ENCODE results near the gene KCNN3. TPM values are rescaled to one million over a fixed set of nuclear protein-coding genes. Genes with fewer than 3 reads are reported as not detected.

KCNN3 gene
- polyA plus RNA-seq, 1 donor from 2014 or later, result 2.2 TPM

DNA sequence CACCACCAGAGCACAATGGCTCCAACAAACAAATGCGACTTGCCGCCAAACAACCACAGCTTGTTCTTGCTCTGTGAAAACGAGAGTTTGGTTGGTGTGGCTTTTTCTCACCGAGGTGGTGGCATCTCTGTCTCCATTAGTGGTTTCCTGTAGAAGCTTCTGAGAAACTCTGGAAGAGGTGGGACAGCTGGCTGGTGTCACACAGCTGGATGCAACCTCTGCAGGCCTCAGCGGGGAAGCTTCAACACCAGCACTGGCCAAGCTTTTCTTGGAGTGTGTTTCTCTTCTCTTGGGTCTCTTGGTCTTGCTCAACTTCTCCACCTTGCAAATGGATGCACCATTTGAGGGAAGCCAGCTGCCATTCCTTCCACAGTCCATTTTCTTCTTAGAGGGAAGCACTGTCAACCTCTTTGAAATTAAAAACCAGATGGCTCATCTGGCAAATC lies 124.8 kb downstream of the KCNN3 start:
- Histone ChIP-seq H3K9me3 (ENCODE audit: low read length) (no peaks in the 10 kb centered on the region), H3K9me2 (ENCODE audit: insufficient read depth, low read length) (no peaks in the 10 kb centered on the region), H3F3A (ENCODE audit: insufficient read depth, low read length, poor library complexity, severe bottlenecking) (no peaks in the 10 kb centered on the region), H3K4me3 (ENCODE audit: low read length) (no peak overlapping the region), H3K27me3 (ENCODE audit: insufficient read depth, low read depth, low read length) (no peaks in the 10 kb centered on the region), H3K4me2 (ENCODE audit: low read length) (no peak overlapping the region), H3K79me2 (replicated peaks; ENCODE audit: insufficient read depth, low read length) (no peaks in the 10 kb centered on the region), H2AFZ (ENCODE audit: low read depth, low read length) (no peak overlapping the region), H4K20me1 (ENCODE audit: insufficient read depth) (no peaks in the 10 kb centered on the region), H3K9ac (ENCODE audit: low read length) (no peak overlapping the region), H3K36me3 (ENCODE audit: insufficient read depth, low read length) (no peaks in the 10 kb centered on the region), H3K27ac (ENCODE audit: low read length) (no peak overlapping the region)
- no peak for TF ChIP-seq RAD21 (conservative IDR thresholded peaks at IDR 0.05)
- TF ChIP-seq, protein P1, sequence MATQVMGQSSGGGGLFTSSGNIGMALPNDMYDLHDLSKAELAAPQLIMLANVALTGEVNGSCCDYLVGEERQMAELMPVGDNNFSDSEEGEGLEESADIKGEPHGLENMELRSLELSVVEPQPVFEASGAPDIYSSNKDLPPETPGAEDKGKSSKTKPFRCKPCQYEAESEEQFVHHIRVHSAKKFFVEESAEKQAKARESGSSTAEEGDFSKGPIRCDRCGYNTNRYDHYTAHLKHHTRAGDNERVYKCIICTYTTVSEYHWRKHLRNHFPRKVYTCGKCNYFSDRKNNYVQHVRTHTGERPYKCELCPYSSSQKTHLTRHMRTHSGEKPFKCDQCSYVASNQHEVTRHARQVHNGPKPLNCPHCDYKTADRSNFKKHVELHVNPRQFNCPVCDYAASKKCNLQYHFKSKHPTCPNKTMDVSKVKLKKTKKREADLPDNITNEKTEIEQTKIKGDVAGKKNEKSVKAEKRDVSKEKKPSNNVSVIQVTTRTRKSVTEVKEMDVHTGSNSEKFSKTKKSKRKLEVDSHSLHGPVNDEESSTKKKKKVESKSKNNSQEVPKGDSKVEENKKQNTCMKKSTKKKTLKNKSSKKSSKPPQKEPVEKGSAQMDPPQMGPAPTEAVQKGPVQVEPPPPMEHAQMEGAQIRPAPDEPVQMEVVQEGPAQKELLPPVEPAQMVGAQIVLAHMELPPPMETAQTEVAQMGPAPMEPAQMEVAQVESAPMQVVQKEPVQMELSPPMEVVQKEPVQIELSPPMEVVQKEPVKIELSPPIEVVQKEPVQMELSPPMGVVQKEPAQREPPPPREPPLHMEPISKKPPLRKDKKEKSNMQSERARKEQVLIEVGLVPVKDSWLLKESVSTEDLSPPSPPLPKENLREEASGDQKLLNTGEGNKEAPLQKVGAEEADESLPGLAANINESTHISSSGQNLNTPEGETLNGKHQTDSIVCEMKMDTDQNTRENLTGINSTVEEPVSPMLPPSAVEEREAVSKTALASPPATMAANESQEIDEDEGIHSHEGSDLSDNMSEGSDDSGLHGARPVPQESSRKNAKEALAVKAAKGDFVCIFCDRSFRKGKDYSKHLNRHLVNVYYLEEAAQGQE (IDR thresholded peaks at IDR 0.05; ENCODE audit: borderline replicate concordance), result no peak
- TF ChIP-seq, protein P2, sequence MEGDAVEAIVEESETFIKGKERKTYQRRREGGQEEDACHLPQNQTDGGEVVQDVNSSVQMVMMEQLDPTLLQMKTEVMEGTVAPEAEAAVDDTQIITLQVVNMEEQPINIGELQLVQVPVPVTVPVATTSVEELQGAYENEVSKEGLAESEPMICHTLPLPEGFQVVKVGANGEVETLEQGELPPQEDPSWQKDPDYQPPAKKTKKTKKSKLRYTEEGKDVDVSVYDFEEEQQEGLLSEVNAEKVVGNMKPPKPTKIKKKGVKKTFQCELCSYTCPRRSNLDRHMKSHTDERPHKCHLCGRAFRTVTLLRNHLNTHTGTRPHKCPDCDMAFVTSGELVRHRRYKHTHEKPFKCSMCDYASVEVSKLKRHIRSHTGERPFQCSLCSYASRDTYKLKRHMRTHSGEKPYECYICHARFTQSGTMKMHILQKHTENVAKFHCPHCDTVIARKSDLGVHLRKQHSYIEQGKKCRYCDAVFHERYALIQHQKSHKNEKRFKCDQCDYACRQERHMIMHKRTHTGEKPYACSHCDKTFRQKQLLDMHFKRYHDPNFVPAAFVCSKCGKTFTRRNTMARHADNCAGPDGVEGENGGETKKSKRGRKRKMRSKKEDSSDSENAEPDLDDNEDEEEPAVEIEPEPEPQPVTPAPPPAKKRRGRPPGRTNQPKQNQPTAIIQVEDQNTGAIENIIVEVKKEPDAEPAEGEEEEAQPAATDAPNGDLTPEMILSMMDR (IDR thresholded peaks at IDR 0.05; ENCODE audit: poor library complexity, severe bottlenecking), result no peak
- TF ChIP-seq EZH2 (IDR thresholded peaks at IDR 0.05; ENCODE audit: borderline replicate concordance, insufficient read depth, low read length, poor library complexity, severe bottlenecking), result no peak
- no peak for TF ChIP-seq EP300 (conservative IDR thresholded peaks at IDR 0.05; ENCODE audit: poor library complexity, severe bottlenecking)
- no peak for TF ChIP-seq SMC3 (conservative IDR thresholded peaks at IDR 0.05; ENCODE audit: poor library complexity)
- no peak for TF ChIP-seq TAF1 (IDR thresholded peaks at IDR 0.05; ENCODE audit: low read depth)
- no peak for TF ChIP-seq POLR2AphosphoS5 (IDR thresholded peaks at IDR 0.05)

DNA sequence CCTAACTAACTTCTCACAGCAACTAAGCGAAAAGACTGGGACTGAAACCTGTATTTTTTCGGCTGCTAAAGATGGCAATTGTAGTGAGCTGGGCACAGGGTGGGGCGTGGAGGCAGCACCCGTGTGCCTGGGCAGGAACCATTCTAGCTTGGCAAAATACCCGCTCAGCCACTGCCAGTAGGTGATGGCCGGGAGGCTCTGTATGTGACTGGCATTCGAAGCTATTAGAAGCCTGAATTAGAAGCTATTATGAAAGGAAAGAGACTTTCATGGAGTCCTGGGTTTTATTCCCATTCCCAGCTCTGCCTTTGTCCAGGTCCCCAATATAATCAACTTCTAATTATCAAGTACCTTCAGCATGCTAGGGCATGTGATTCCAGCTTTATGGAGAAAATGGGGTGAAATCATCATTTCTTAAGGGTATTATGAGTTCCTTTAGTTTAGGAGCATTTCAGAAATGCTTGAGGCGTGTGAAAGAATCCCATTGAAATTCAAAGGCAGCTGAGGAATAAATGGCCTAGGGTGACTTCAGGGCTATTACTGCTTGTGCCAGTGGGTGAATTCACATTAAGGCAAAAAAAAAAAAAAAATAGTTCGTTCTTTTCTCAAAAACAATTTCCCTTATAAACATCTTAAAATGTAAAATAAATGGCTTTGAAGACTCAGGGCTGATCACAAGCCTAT lies 125.6 kb downstream of the KCNN3 start:
- Histone ChIP-seq H3K27ac (ENCODE audit: low read length) (peak overlapping the region; percentile 16), H4K20me1 (ENCODE audit: insufficient read depth) (no peaks in the 10 kb centered on the region), H3K4me2 (ENCODE audit: low read length) (no peak overlapping the region), H3K27me3 (ENCODE audit: insufficient read depth, low read depth, low read length) (no peaks in the 10 kb centered on the region), H3K36me3 (ENCODE audit: insufficient read depth, low read length) (no peaks in the 10 kb centered on the region), H3K9me3 (ENCODE audit: low read length) (no peaks in the 10 kb centered on the region), H2AFZ (ENCODE audit: low read depth, low read length) (no peak overlapping the region), H3K9ac (ENCODE audit: low read length) (no peak overlapping the region), H3F3A (ENCODE audit: insufficient read depth, low read length, poor library complexity, severe bottlenecking) (no peaks in the 10 kb centered on the region), H3K79me2 (replicated peaks; ENCODE audit: insufficient read depth, low read length) (no peaks in the 10 kb centered on the region), H3K4me3 (ENCODE audit: low read length) (no peak overlapping the region), H3K9me2 (ENCODE audit: insufficient read depth, low read length) (no peaks in the 10 kb centered on the region)
- no peak for TF ChIP-seq RAD21 (conservative IDR thresholded peaks at IDR 0.05)
- no peak for TF ChIP-seq TAF1 (IDR thresholded peaks at IDR 0.05; ENCODE audit: low read depth)
- no peak for TF ChIP-seq EZH2 (IDR thresholded peaks at IDR 0.05; ENCODE audit: borderline replicate concordance, insufficient read depth, low read length, poor library complexity, severe bottlenecking)
- TF ChIP-seq MXI1 (conservative IDR thresholded peaks at IDR 0.05; ENCODE audit: poor library complexity, severe bottlenecking), result no peak
- TF ChIP-seq SMC3 (conservative IDR thresholded peaks at IDR 0.05; ENCODE audit: poor library complexity), result no peak
- TF ChIP-seq POLR2AphosphoS5 (IDR thresholded peaks at IDR 0.05), result no peak
- TF ChIP-seq, protein P1 (IDR thresholded peaks at IDR 0.05; ENCODE audit: borderline replicate concordance), result no peak
- TF ChIP-seq, protein P2 (IDR thresholded peaks at IDR 0.05; ENCODE audit: poor library complexity, severe bottlenecking), result no peak
